Retinal pigment epithelial cell (primary cell): ENCODE data around the gene RFTN1.

Experiments used
- DNase-seq: peaks from one replicate; pipeline ENCODE4 v3.0.0-alpha.2; 2010; ENCODE audit warnings: low read depth
- H3K4me3 ChIP-seq: 2 replicates; pipeline ENCODE4 v1.5.1; 2011; ENCODE audit warnings: mild to moderate bottlenecking, low read length, control low read depth, moderate library complexity
- TF ChIP-seq, protein P1 (sequence below): conservative IDR thresholded peaks from 2 replicates; pipeline ENCODE4 v1.5.1; 2011; ENCODE audit warnings: low read depth, low read length, control low read depth, inconsistent platforms

The RFTN1 gene

DNA sequence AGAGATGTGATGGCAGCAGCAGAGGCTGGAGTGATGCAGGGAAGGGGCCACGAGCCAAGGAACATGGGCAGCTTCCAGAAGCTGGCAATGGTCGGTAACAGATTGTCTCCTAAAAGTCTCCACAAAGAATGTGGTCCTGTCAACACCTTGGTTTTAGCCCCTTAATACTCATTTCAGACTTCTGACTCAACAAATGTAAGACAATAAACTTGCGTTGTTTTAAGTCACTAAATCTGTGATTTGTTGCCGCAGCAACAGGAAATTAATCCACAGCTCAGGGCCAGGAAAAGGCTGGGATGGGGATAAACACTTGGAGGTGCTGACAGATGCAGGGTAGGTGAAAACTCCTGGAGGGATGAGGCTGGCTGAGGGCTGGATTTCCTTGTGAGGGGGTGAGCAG lies 178.6 kb downstream of the RFTN1 start:
- TF ChIP-seq, protein P1, sequence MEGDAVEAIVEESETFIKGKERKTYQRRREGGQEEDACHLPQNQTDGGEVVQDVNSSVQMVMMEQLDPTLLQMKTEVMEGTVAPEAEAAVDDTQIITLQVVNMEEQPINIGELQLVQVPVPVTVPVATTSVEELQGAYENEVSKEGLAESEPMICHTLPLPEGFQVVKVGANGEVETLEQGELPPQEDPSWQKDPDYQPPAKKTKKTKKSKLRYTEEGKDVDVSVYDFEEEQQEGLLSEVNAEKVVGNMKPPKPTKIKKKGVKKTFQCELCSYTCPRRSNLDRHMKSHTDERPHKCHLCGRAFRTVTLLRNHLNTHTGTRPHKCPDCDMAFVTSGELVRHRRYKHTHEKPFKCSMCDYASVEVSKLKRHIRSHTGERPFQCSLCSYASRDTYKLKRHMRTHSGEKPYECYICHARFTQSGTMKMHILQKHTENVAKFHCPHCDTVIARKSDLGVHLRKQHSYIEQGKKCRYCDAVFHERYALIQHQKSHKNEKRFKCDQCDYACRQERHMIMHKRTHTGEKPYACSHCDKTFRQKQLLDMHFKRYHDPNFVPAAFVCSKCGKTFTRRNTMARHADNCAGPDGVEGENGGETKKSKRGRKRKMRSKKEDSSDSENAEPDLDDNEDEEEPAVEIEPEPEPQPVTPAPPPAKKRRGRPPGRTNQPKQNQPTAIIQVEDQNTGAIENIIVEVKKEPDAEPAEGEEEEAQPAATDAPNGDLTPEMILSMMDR: no peak
- peak; percentile 87 for DNase-seq
- H3K4me3 ChIP-seq: no peak overlapping the region

DNA sequence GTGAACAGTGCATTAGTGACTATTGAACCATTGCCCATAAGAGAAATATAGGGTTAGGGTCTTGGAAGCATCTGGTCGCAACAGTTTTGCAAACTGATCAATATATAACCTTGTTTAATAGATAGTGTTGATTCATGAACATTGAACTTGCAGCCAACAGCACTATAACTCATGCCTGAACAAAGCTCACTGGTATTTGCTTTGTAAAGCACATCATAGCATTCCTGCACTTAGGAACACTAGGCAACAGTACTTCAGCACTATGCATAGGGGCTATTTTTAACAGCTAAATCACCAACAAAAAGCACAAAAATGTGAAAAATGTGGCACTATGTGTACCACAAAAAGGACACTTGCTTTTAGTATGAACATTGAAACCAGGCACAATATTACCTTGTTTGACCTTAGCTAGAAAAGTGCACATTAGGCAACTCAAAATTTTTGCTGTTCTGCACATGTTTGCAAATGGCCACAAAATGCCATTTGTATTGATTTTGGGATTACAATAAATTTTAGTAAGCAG lies 180.5 kb downstream of the RFTN1 start:
- peak; percentile 77 for DNase-seq
- TF ChIP-seq, protein P1: no peak
- H3K4me3 ChIP-seq: no peak overlapping the region

DNA sequence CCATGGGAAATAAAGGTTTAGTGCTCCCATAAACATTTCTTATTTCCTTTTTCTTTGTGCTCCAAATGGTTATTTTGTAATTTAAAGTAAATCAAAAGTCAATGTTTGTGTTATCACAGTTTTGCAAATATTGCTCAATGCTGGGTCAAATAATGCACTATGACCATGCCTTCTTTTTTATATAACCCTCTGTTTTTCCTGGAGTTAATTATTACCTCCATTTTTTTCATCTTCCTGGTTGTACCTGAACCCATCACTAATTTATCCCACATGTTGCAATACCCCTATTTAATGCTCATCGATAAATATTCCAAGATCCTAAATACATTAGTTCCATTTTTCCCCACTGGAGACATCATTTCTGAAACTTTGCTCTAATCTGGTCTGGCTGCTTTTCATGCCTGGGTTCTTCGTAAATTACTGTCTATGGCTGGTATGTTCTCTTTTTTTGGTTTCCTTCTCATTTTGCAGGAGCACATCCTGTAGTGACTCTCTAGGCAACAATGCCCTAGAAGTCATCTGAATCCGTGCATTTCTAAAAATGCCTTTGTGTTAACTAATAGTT lies 182.1 kb downstream of the RFTN1 start:
- TF ChIP-seq, protein P1: no peak
- no peak overlapping the region for H3K4me3 ChIP-seq

DNA sequence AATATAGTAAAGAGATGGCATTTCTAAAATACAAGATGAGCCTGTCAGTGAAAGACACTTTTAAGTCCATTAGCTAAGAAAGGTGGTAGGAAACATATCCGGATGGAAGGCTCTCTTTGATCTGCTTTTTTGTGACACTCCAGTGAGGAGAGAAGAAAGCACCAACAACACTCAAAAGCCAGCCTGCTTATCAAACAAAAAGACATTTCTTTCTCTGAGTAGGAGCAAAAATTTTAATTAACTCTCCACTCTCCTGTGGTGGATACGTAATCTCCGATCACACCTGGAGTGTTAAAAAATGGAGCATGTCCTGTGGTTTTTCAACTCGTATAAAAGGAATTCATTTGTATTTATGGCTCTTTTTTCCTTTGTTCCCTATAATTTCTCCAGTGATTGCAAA lies 183.1 kb downstream of the RFTN1 start:
- H3K4me3 ChIP-seq: no peak overlapping the region
- no peak for DNase-seq
- TF ChIP-seq, protein P1: no peak

More for the DNA sequence above, 182.1 kb downstream of the RFTN1 start:
- DNase-seq: no peak

DNA sequence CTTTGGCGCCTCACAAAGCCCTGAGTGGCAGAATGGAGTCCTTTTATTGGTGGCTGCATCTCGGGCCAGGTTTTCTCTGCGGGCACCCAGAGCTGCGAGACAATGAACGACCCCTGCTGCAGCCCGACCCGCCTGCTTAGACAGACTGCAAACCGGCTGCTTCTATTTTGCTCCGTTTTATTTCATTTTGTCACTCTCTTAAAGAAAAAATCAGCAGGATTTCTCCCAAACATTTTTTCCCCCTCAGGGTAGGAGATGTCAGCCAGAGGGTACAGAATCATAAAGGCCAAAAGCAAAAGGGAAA lies 183.7 kb downstream of the RFTN1 start:
- TF ChIP-seq, protein P1: no peak
- no peak overlapping the region for H3K4me3 ChIP-seq
- no peak for DNase-seq

DNA sequence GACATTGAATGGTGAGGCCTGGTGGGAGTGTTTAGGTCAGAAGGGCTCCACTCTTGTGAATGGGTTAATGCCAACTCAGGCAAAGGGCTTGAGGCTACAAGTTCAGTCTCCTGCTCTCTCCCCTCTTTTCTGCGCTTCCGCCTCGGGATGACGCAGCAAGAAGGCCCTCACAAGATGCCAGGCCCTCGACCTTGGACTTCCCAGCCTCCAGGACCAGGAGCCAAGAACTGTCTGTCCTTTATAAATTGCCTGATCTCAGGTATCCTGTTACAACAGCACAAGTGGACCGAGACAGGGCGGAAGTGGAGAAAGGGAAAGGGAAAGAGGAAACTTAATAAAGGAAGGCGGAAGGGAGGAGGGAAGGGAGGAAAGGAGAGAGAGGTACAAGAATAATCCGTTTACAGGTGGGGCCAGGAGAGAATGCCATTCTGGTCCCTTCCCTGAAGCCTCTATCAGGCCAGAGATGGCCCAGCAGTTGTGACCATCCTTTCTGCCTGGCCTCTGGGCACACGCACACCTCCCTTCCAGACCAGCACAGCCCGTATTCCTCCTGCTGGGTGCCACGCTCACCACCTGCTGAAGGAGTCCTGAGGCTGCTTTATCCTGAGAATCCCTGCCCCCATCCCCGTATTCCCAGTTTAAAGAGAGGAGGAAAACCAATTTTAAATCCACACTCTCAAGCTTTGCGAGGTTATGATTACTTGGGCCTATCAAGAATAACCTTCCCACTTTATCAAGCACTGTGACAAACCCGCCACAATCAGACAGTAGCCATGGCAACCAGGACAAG lies 184.3 kb downstream of the RFTN1 start:
- TF ChIP-seq, protein P1: no peak
- DNase-seq: no peak
- no peak overlapping the region for H3K4me3 ChIP-seq

DNA sequence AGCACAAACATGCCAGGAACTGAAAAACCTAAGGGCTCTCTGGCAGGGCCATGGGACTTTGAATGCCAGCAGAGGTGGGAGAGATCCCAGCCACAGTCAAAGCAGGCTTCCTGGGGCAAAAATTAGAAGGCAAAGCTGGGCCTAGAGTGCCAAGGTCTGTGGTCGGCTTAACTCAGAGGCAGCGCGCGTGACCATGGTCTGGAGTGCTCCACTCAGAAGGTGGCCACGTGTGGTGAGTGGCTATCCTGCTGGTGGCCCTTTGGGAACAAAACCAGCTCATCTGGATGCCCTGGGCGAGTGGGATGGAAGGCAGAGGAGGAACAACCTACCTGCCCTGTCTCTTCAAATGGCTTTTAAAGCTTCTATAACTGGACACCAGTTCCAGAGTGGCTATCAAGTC lies 185.4 kb downstream of the RFTN1 start:
- DNase-seq: no peak
- no peak overlapping the region for H3K4me3 ChIP-seq
- TF ChIP-seq, protein P1: no peak
